Measurements from ENCODE around the gene ITIH4. TPM values are rescaled to one million over a fixed set of nuclear protein-coding genes. Genes with fewer than 3 reads are reported as not detected.
A peak's percentile ranks its signal among the peaks of the same experiment; 100 is the strongest.

The ITIH4 gene
- total and polyA plus RNA-seq, 9 of the 15 experiments (the other 6 are each of a cell fraction or from before 2014, with no cell fraction given), result 0.09 to 0.62 (median 0.20) TPM; not detected in 6

DNA sequence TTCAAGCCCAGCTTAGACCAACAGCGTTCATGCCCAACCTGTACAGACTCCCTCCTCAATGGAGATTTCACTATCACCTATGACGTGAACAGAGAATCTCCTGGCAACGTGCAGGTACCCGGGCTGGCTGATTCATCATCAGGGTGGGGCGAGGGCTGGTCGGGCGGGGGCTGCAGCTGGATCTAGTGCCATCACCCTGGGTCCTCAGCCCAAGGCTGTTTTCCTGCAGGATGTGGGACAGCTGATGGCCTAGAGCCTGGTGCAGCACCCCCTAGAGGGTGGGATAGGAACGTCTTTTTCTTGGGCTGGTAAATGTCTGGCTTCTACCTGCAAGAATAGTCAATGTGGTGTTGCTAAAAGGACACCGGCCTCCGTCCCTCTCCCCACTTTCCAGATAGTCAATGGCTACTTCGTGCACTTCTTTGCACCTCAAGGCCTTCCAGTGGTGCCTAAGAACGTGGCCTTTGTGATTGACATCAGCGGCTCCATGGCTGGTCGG lies 31.4 kb downstream of the ITIH4 start (continued):
- no peak for TF ChIP-seq SLC30A9 (CRISPR knock-in tag; IDR thresholded peaks at IDR 0.05)
- TF ChIP-seq, protein P1, sequence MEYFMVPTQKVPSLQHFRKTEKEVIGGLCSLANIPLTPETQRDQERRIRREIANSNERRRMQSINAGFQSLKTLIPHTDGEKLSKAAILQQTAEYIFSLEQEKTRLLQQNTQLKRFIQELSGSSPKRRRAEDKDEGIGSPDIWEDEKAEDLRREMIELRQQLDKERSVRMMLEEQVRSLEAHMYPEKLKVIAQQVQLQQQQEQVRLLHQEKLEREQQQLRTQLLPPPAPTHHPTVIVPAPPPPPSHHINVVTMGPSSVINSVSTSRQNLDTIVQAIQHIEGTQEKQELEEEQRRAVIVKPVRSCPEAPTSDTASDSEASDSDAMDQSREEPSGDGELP (CRISPR knock-in tag; IDR thresholded peaks at IDR 0.05; ENCODE audit: borderline replicate concordance), result peak; percentile 64
- TF ChIP-seq ZNF224 (CRISPR knock-in tag; IDR thresholded peaks at IDR 0.05), result no peak
- TF ChIP-seq, protein P2, sequence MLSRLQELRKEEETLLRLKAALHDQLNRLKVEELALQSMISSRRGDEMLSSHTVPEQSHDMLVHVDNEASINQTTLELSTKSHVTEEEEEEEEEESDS (CRISPR knock-in tag; IDR thresholded peaks at IDR 0.05), result no peak
- TF ChIP-seq ZNF41 (CRISPR knock-in tag; conservative IDR thresholded peaks at IDR 0.05), result no peak
- no peak for TF ChIP-seq GABPB1 (CRISPR knock-in tag; IDR thresholded peaks at IDR 0.05)
- no peak for TF ChIP-seq MAFF (IDR thresholded peaks at IDR 0.05; ENCODE audit: low read length)
- peak in 1 of 2 experiments; percentile 16; a peak in 1 of 4 replicates for TF ChIP-seq RAD21 (CRISPR knock-in tag; conservative IDR thresholded peaks at IDR 0.05 in 1 of 2, IDR thresholded peaks at IDR 0.05 in 1 of 2)

DNA sequence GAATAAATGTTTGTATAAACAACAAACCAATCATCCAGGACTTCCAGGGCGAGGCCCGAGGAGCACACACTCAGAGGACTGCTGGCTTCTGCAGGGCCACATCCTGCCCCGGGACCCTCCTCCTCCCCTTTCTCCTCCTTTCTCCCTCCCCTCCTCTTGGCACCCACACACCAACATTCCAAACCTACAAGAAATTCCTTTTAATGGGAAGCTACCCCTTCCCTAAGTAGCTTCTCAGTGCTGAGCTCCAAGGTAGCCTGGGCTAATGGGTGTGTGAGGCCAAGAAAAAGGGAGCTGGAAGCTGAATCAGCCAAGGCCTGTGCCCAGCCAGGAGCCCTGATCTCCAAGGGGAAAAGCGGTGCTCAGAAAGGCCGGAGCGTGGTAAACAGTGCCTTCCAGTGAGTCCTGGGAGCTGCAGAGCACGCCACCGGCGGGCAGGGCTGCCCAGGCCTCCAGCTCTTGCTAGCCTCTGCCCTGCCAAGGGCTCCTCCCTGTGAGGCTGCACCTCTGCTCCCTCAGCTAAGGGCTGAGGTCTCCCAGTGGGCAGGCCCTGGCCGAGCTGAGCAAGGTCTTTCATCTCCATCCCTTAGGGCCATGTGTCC lies 32.0 kb downstream of the ITIH4 start:
- CTCF ChIA-PET (ENCODE audit: low intra/inter-chr PET ratio), result interaction anchor here (1.2 kb wide), 1 partner anchor 56 kb away, joined by 3 read pairs; no protein-coding TSS in a partner anchor
- in situ Hi-C loops (cut with MboI), result no loop called here
- 27% methylated on average over 9 of the region's 10 CpGs for WGBS (ENCODE audit: insufficient coverage, low coverage, missing lambda C conversion rate)
- Histone ChIP-seq H3K9me3 (replicated peaks; ENCODE audit: control insufficient read depth, insufficient read depth, low read depth, low read length) (no peaks in the 10 kb centered on the region), H3K9me1 (ENCODE audit: control insufficient read depth, insufficient read depth, low read length) (no peaks in the 10 kb centered on the region), H4K20me1 (replicated peaks; ENCODE audit: control insufficient read depth, insufficient read depth, low read length) (no peaks in the 10 kb centered on the region), H3K4me2 (ENCODE audit: insufficient read depth, low read length) (no peak overlapping the region), H3K79me2 (ENCODE audit: control insufficient read depth, insufficient read depth, low read length) (no peaks in the 10 kb centered on the region), H3K4me1 (replicated peaks in 1 of 2; ENCODE audit: control insufficient read depth in 2 of 2, insufficient read depth in 2 of 2, low read length in 2 of 2) (peaks cover 0 to 14% of the 10 kb centered on the region in 2 experiments; a peak in 2 of 5 replicates), H3K36me3 (ENCODE audit: control insufficient read depth, insufficient read depth, low read length) (no peaks in the 10 kb centered on the region), H3K27ac (ENCODE audit: extremely low read depth, low read depth, low read length) (no peak overlapping the region), H2AFZ (ENCODE audit: low read depth, low read length) (peak overlapping the region; percentile 45; the same call in 1 of the 2 replicates), H3K4me3 (no peak overlapping the region), H3K9ac (ENCODE audit: insufficient read depth in 1 of 2, low read depth in 2 of 2, low read length in 2 of 2) (no peak overlapping the region; a peak in 1 of 4 replicates), H3K27me3 (ENCODE audit: control insufficient read depth in 2 of 2, insufficient read depth in 2 of 2, low read length in 2 of 2) (peaks cover 0 to 10% of the 10 kb centered on the region in 2 experiments; a peak in 2 of 5 replicates)
- intact Hi-C loops (cut with micrococcal nuclease), result no loop called here
- FAIRE-seq (no peak), ATAC-seq (no peak), DNase-seq (ENCODE audit: extremely low read depth in 1 of 4, low spot score in 3 of 4) (no peak)
- BruUV-seq (replicated peaks), result no TSS peak
- POLR2A ChIA-PET, result interaction anchor here (0.7 to 1.0 kb wide), 3 partner anchors 10 to 28 kb away, joined by 3 to 5 read pairs (median 5); partner anchors contain the start of gene NEK4
- TF ChIP-seq U2AF1 (optimal IDR thresholded peaks at IDR 0.05; ENCODE audit: low read depth, low read length), result no peak
- TF ChIP-seq SRF (CRISPR knock-in tag; IDR thresholded peaks at IDR 0.05), result no peak
- TF ChIP-seq TCFL5 (CRISPR knock-in tag; conservative IDR thresholded peaks at IDR 0.05), result no peak
- TF ChIP-seq, protein P3, sequence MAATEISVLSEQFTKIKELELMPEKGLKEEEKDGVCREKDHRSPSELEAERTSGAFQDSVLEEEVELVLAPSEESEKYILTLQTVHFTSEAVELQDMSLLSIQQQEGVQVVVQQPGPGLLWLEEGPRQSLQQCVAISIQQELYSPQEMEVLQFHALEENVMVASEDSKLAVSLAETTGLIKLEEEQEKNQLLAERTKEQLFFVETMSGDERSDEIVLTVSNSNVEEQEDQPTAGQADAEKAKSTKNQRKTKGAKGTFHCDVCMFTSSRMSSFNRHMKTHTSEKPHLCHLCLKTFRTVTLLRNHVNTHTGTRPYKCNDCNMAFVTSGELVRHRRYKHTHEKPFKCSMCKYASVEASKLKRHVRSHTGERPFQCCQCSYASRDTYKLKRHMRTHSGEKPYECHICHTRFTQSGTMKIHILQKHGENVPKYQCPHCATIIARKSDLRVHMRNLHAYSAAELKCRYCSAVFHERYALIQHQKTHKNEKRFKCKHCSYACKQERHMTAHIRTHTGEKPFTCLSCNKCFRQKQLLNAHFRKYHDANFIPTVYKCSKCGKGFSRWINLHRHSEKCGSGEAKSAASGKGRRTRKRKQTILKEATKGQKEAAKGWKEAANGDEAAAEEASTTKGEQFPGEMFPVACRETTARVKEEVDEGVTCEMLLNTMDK (IDR thresholded peaks at IDR 0.05; ENCODE audit: borderline replicate concordance, insufficient read depth, low read depth, low read length, poor library complexity, severe bottlenecking), result no peak
- TF ChIP-seq ZNF184 (CRISPR knock-in tag; IDR thresholded peaks at IDR 0.05), result no peak
- TF ChIP-seq NCOR1 (IDR thresholded peaks at IDR 0.05), result no peak
- no peak for TF ChIP-seq FOXJ2 (tag; IDR thresholded peaks at IDR 0.05)
- no peak for TF ChIP-seq HMG20A (CRISPR knock-in tag; conservative IDR thresholded peaks at IDR 0.05)
- TF ChIP-seq ZNF408 (CRISPR knock-in tag; IDR thresholded peaks at IDR 0.05; ENCODE audit: low read depth), result no peak
- no peak for TF ChIP-seq SIRT6 (IDR thresholded peaks at IDR 0.05; ENCODE audit: low read depth, low read length)
- TF ChIP-seq SUPT5H (IDR thresholded peaks at IDR 0.05), result no peak

Data from K562 (cell line).